Brain microvascular endothelial cell (primary cell): ENCODE measurements around the gene TMEM43.

Source experiments
- DNase-seq: peaks from one replicate; pipeline ENCODE4 v3.0.0-alpha.2; 2020
- H3K27ac ChIP-seq: fragments of 250-450 bp; sonication (Bioruptor Pico); 2 replicates; pipeline ENCODE4 v1.5.1; 2020; ENCODE audit warnings: mild to moderate bottlenecking, moderate library complexity
- H3K27me3 ChIP-seq: fragments of 250-450 bp; sonication (Bioruptor Pico); replicated peaks from 2 replicates; pipeline ENCODE4 v1.5.1; 2020; ENCODE audit warnings: mild to moderate bottlenecking
- H3K36me3 ChIP-seq: fragments of 250-450 bp; sonication (Bioruptor Pico); replicated peaks from 2 replicates; pipeline ENCODE4 v1.5.1; 2020; ENCODE audit warnings: mild to moderate bottlenecking
- H3K4me3 ChIP-seq: 2 replicates; pipeline ENCODE4 v1.5.1; 2011; ENCODE audit warnings: low read depth, mild to moderate bottlenecking, control low read depth, low read length, moderate library complexity
- in situ Hi-C: cut with HindIII; loops from 2 replicates; pipeline ENCODE4 v1.10.0; 2017; ENCODE audit warnings: low sequenced_read_pairs, low pct_ligation_motif_present
- TF ChIP-seq, protein P1 (sequence below): IDR thresholded peaks from 2 replicates; pipeline ENCODE4 v1.5.1; 2011; ENCODE audit warnings: low read depth, mild to moderate bottlenecking, moderate library complexity, low read length, control low read depth, inconsistent platforms; ENCODE audit errors: missing control alignments

Gene TMEM43

DNA sequence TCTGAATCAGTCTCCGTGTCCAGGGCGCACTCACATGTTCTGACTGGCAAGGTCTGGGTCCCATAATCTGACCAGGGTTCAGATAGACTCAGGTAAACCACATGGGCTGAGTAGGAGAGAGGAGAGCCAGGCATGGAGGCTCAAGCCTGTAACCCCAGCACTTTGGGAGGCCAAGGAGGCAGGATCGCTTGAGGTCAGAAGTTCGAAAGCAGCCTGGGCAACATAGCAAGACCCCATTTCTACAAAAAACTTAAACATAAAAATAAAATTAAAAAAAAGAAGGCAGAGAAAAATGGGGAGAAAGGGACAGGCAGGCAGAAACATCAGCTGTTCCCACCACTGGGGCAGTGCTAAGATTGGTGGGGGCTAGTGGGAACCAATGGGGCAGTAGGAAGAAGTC, 5.4 kb downstream of the TMEM43 start:
- H3K36me3 ChIP-seq = peaks cover 64% of the 10 kb centered on the region
- TF ChIP-seq, protein P1, sequence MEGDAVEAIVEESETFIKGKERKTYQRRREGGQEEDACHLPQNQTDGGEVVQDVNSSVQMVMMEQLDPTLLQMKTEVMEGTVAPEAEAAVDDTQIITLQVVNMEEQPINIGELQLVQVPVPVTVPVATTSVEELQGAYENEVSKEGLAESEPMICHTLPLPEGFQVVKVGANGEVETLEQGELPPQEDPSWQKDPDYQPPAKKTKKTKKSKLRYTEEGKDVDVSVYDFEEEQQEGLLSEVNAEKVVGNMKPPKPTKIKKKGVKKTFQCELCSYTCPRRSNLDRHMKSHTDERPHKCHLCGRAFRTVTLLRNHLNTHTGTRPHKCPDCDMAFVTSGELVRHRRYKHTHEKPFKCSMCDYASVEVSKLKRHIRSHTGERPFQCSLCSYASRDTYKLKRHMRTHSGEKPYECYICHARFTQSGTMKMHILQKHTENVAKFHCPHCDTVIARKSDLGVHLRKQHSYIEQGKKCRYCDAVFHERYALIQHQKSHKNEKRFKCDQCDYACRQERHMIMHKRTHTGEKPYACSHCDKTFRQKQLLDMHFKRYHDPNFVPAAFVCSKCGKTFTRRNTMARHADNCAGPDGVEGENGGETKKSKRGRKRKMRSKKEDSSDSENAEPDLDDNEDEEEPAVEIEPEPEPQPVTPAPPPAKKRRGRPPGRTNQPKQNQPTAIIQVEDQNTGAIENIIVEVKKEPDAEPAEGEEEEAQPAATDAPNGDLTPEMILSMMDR = no peak

DNA sequence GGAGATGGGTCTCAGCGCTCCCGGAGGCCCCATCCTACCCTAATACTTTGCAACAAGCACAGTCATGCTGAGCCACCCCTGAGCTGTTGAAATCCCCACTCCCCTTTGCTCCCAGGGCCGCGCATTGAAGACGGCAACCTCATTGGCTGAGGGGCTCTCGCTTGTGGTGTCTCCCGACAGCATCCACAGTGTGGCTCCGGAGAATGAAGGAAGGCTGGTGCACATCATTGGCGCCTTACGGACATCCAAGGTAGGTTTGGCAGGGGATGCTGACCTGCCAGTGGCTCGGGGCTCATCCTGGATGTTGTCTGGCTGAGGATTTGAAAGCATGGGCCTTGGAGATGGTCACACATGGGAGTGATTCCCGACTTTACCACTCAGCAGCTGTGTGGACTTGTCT, 5.9 kb downstream of the TMEM43 start:
- H3K36me3 ChIP-seq = peaks cover 69% of the 10 kb centered on the region
- no peak overlapping the region for H3K27ac ChIP-seq
- H3K27me3 ChIP-seq = no peaks in the 10 kb centered on the region
- TF ChIP-seq, protein P1 = no peak
- DNase-seq = no peak
- in situ Hi-C loops = no loop called here
- no peak overlapping the region for H3K4me3 ChIP-seq

More for the DNA sequence above, 5.4 kb downstream of the TMEM43 start:
- H3K4me3 ChIP-seq = no peak overlapping the region
- in situ Hi-C loops = no loop called here
- DNase-seq = no peak
- no peak overlapping the region for H3K27ac ChIP-seq
- no peaks in the 10 kb centered on the region for H3K27me3 ChIP-seq

DNA sequence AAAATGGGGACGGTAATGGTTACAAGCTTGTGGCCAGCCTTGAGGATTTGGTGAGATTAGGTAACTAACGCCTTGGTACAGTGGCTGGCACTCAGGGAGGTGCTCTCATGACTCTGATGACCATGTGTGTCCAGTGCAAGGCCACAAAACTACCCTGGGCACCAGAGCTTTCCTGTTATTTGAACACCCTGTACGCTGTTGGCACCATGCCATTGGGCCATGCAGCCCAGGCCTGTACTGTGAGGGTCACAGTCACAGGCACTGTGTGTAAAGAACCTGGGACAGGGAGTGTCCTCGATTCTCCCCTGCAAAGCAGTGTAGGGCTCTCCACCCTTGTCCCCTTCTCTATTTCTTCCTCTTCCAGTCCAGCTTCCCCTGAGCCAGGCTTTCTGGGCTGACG, 6.3 kb downstream of the TMEM43 start:
- Histone ChIP-seq H3K27ac (no peak overlapping the region), H3K4me3 (no peak overlapping the region), H3K36me3 (peaks cover 73% of the 10 kb centered on the region), H3K27me3 (no peaks in the 10 kb centered on the region)
- in situ Hi-C loops = no loop called here
- no peak for DNase-seq
- TF ChIP-seq, protein P1 = no peak

DNA sequence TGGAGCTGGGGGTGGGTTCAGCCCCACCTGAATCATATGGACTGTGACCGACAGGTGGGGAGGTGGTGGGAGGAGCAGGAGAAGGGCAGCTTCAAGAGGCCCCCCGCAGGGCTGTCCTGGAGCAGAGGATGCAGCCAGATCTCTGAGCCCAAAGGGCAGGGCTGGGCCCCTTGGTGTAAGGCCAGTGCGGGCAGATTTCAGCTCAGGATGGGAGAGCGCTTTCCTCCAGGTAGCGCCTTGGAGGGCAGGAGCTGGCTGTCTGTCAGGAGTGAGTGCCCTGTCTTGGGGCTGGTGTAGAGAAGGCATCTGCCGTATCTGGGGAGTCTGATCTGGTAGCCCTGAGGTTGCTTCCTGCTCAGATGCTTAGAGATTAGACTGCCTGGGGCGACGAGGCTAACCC, 7.3 kb downstream of the TMEM43 start:
- no peak for DNase-seq
- H3K27ac ChIP-seq = no peak overlapping the region
- H3K4me3 ChIP-seq = no peak overlapping the region
- TF ChIP-seq, protein P1 = no peak
- H3K27me3 ChIP-seq = no peaks in the 10 kb centered on the region
- H3K36me3 ChIP-seq = peaks cover 83% of the 10 kb centered on the region
- in situ Hi-C loops = no loop called here

DNA sequence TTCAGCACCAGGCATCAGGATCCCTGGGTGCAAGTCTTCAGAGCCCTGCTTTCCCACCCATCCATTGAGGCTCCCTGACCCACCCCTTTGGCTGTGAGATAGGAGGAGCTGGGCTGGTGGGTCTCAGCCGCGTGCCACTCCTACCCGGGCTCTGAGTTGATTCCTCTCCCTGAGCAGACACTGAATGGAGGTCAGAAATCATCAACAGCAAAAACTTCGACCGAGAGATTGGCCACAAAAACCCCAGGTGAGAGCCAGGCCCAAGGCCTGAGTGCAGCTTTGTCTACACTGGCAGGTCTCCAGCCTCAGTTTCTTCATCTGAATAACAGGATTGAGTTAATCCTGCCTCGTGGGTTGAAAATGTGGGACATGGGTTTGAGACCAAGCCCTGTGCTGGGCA, 7.8 kb downstream of the TMEM43 start:
- TF ChIP-seq, protein P1 = no peak
- Histone ChIP-seq H3K36me3 (peaks cover 86% of the 10 kb centered on the region), H3K27me3 (no peaks in the 10 kb centered on the region), H3K27ac (no peak overlapping the region), H3K4me3 (no peak overlapping the region)
- in situ Hi-C loops = no loop called here
- DNase-seq = no peak

DNA sequence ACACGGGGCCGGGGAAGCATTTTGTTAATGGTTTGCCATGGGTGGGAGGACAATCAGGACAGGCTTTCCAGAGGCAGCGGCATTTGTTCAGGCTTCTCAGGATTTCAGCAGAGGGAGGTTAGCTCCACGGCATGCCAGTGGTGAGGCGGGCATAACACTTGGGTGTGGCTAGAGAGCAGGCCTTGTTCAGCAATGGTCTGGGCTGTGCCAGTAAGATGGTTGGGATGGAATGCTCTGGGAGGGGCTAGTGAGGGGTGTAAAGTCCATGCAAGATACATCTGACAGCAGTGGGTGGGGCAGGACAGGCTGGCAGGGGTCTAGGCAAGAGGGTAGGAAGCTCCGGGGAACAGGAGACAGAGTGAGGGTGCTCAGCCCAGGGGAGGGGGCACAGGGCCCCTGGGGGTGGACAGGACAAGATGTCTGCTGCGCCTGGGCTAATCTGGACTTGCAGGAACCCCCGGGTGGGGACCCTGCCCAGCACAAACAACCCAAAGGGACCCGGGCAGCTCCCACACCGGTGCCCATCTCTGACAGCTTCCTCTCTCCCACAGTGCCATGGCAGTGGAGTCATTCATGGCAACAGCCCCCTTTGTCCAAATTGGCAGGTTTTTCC, 8.4 kb downstream of the TMEM43 start:
- in situ Hi-C loops = no loop called here
- peaks cover 87% of the 10 kb centered on the region for H3K36me3 ChIP-seq
- no peak overlapping the region for H3K27ac ChIP-seq
- no peak overlapping the region for H3K4me3 ChIP-seq
- no peak for DNase-seq
- H3K27me3 ChIP-seq = no peaks in the 10 kb centered on the region
- TF ChIP-seq, protein P1 = no peak
